NCI-H1092 (cell line): Measurements from ENCODE around the gene IL17D.
A peak's percentile ranks its signal among the peaks of the same experiment; 100 is the strongest.

Experiments
- DNase-seq: peaks from one replicate; lab custom pipeline; 2025; lab: John Stamatoyannopoulos, UW

The IL17D gene

GRCh38 chr13:20691616-20692015, 11.9 kb upstream of the IL17D start:
- DNase-seq, result no peak

- DNase-seq, result no peak
Measured at GRCh38 chr13:20696073-20696472, 7.4 kb upstream of the IL17D start.

GRCh38 chr13:20699715-20700114, 3.8 kb upstream of the IL17D start:
- DNase-seq, result no peak

GRCh38 chr13:20700288-20700687, 3.2 kb upstream of the IL17D start:
- no peak for DNase-seq

- no peak for DNase-seq
Measured at GRCh38 chr13:20701461-20701860, 2.0 kb upstream of the IL17D start.

- DNase-seq, result no peak
Measured at GRCh38 chr13:20702530-20702914, 977 bp upstream of the IL17D start.

- peak; percentile 52 for DNase-seq
Measured at GRCh38 chr13:20703780-20704458, 420 bp downstream of the IL17D start.

GRCh38 chr13:20704459-20705069, 1.1 kb downstream of the IL17D start:
- no peak for DNase-seq

GRCh38 chr13:20706661-20707060, 3.2 kb downstream of the IL17D start:
- DNase-seq, result no peak

GRCh38 chr13:20708216-20708615, 4.7 kb downstream of the IL17D start:
- DNase-seq, result no peak

- DNase-seq, result no peak
Measured at GRCh38 chr13:20709369-20709768, 5.9 kb downstream of the IL17D start.

- no peak for DNase-seq
Measured at GRCh38 chr13:20709782-20710181, 6.3 kb downstream of the IL17D start.

GRCh38 chr13:20711301-20712044, 8.0 kb downstream of the IL17D start:
- no peak for DNase-seq

GRCh38 chr13:20713014-20713376, 9.5 kb downstream of the IL17D start:
- no peak for DNase-seq

GRCh38 chr13:20713751-20714150, 10.3 kb downstream of the IL17D start:
- no peak for DNase-seq

GRCh38 chr13:20714161-20714560, 10.7 kb downstream of the IL17D start:
- no peak for DNase-seq

GRCh38 chr13:20714563-20715329, 11.2 kb downstream of the IL17D start:
- no peak for DNase-seq

- no peak for DNase-seq
Measured at GRCh38 chr13:20715330-20715712, 11.8 kb downstream of the IL17D start.

- DNase-seq, result no peak
Measured at GRCh38 chr13:20716951-20717350, 13.5 kb downstream of the IL17D start.

GRCh38 chr13:20717581-20718542, 14.4 kb downstream of the IL17D start:
- DNase-seq, result no peak

GRCh38 chr13:20718958-20719566, 15.6 kb downstream of the IL17D start:
- DNase-seq, result no peak
